Hepatocyte (in vitro differentiated cells): ENCODE data around the gene SAP30BP. TPM values are rescaled to one million over a fixed set of nuclear protein-coding genes. Genes with fewer than 3 reads are reported as not detected.

ENCODE experiments used
- DNase-seq: peaks from one replicate; pipeline ENCODE4 v3.0.0-alpha.2; 2016; ENCODE audit warnings: low spot score
- H2AFZ ChIP-seq: fragments of 200-600 bp; sonication (generic); 2 replicates; pipeline ENCODE4 v1.6.0; 2016; ENCODE audit warnings: antibody characterized with exemption, mild to moderate bottlenecking
- H3K27ac ChIP-seq: fragments of 200-600 bp; sonication (generic); 2 replicates; pipeline ENCODE4 v1.5.1; 2016; ENCODE audit warnings: mild to moderate bottlenecking
- H3K27me3 ChIP-seq: fragments of 200-600 bp; sonication (generic); 2 replicates; pipeline ENCODE4 v1.6.1; 2016
- H3K36me3 ChIP-seq: fragments of 200-600 bp; sonication (generic); replicated peaks from 2 replicates; pipeline ENCODE4 v1.5.1; 2016; ENCODE audit warnings: low read depth; ENCODE audit not compliant: insufficient read depth
- H3K4me1 ChIP-seq: fragments of 200-600 bp; sonication (generic); 2 replicates; pipeline ENCODE4 v1.5.1; 2016; ENCODE audit warnings: mild to moderate bottlenecking, moderate library complexity; ENCODE audit not compliant: insufficient read depth
- H3K4me2 ChIP-seq: fragments of 200-600 bp; sonication (generic); 2 replicates; pipeline ENCODE4 v1.6.0; 2016
- H3K4me3 ChIP-seq: fragments of 200-600 bp; sonication (generic); 2 replicates; pipeline ENCODE4 v1.5.1; 2016; ENCODE audit warnings: mild to moderate bottlenecking
- H3K79me2 ChIP-seq: fragments of 200-600 bp; sonication (generic); 2 replicates; pipeline ENCODE4 v1.6.0; 2017; ENCODE audit warnings: mild to moderate bottlenecking
- H3K9me2 ChIP-seq: fragments of 200-600 bp; sonication (generic); replicated peaks from 2 replicates; pipeline ENCODE4 v1.6.0; 2017; ENCODE audit warnings: mild to moderate bottlenecking; ENCODE audit not compliant: insufficient read depth
- H3K9me3 ChIP-seq: fragments of 200-600 bp; sonication (generic); 2 replicates; pipeline ENCODE4 v1.5.1; 2016; ENCODE audit warnings: low read depth, mild to moderate bottlenecking
- H4K20me1 ChIP-seq: fragments of 200-600 bp; sonication (generic); 2 replicates; pipeline ENCODE4 v1.6.0; 2016; ENCODE audit warnings: mild to moderate bottlenecking; ENCODE audit not compliant: insufficient read depth, poor library complexity, severe bottlenecking
- EZH2 ChIP-seq: fragments of 200-600 bp; sonication (generic); IDR thresholded peaks from 2 replicates; pipeline ENCODE4 v1.6.1; 2016; ENCODE audit warnings: antibody characterized with exemption, mild to moderate bottlenecking, borderline replicate concordance
- EZH2phosphoT487 ChIP-seq: fragments of 200-600 bp; sonication (generic); IDR thresholded peaks from one replicate; pipeline ENCODE4 v1.6.1; 2018; ENCODE audit warnings: antibody characterized with exemption, mild to moderate bottlenecking, low read depth, moderate library complexity; ENCODE audit not compliant: unreplicated experiment, severe bottlenecking
- WGBS: methylation state at CpG from one replicate; pipeline ENCODE4 v1.1.6; 2016; ENCODE audit warnings: low lambda C conversion rate; ENCODE audit errors: missing lambda C conversion rate; 5-methylcytosine and 5-hydroxymethylcytosine counted together
- polyA plus RNA-seq: library from polyadenylated mRNA; unstranded; fragments of >200 nt; fragmentation: Nextera tagmentation; extraction: Ambion mirVana; gene quantifications from 2 replicates; pipeline ENCODE4 v1.2.1, GENCODE V29; 2016
- total RNA-seq: library from RNA; depleted of rRNA; stranded (reverse); fragments of >200 nt; gene quantifications from 2 replicates; pipeline ENCODE4 v1.2.3, GENCODE V29; 2014
- TF ChIP-seq, protein P1 (sequence below): fragments of 200-600 bp; sonication (generic); IDR thresholded peaks from 2 replicates; pipeline ENCODE4 v1.5.1; 2016; ENCODE audit warnings: antibody characterized with exemption, mild to moderate bottlenecking; ENCODE audit not compliant: poor library complexity

Gene SAP30BP
- total and polyA plus RNA-seq, 2 experiments from 2014 or later: 67.5 to 89.9 TPM

DNA sequence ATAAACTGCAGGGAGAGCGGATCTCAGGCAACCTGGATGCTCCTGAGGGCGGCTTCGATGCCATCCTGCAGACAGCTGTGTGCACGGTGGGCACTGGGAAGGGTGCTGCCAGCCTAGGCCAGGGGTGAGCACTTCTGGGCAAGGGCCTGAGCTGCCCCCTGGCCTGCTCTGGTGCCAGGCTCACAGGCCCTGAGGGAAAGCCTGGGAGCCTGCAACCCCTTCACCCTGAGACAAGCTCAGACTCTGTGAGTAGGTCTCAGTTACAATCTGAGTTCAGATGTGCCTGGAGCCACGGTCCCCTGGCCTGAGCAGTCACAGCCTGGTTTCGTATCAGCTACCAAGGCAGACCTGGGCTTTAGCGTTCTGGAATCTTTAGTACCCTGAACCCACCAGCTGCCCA lies 62.2 kb downstream of the SAP30BP start:
- Histone ChIP-seq H3K27me3 (no peaks in the 10 kb centered on the region), H2AFZ (no peak overlapping the region), H3K36me3 (no peaks in the 10 kb centered on the region), H3K27ac (no peak overlapping the region), H3K4me3 (no peak overlapping the region), H3K79me2 (no peaks in the 10 kb centered on the region), H3K9me3 (no peaks in the 10 kb centered on the region), H3K9me2 (no peaks in the 10 kb centered on the region), H4K20me1 (no peaks in the 10 kb centered on the region), H3K4me2 (no peak overlapping the region), H3K4me1 (no peaks in the 10 kb centered on the region)
- TF ChIP-seq EZH2phosphoT487: no peak
- TF ChIP-seq, protein P1, sequence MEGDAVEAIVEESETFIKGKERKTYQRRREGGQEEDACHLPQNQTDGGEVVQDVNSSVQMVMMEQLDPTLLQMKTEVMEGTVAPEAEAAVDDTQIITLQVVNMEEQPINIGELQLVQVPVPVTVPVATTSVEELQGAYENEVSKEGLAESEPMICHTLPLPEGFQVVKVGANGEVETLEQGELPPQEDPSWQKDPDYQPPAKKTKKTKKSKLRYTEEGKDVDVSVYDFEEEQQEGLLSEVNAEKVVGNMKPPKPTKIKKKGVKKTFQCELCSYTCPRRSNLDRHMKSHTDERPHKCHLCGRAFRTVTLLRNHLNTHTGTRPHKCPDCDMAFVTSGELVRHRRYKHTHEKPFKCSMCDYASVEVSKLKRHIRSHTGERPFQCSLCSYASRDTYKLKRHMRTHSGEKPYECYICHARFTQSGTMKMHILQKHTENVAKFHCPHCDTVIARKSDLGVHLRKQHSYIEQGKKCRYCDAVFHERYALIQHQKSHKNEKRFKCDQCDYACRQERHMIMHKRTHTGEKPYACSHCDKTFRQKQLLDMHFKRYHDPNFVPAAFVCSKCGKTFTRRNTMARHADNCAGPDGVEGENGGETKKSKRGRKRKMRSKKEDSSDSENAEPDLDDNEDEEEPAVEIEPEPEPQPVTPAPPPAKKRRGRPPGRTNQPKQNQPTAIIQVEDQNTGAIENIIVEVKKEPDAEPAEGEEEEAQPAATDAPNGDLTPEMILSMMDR: no peak
- no peak for TF ChIP-seq EZH2
- 90% methylated on average over 7 of the region's 7 CpGs for WGBS
- no peak for DNase-seq

DNA sequence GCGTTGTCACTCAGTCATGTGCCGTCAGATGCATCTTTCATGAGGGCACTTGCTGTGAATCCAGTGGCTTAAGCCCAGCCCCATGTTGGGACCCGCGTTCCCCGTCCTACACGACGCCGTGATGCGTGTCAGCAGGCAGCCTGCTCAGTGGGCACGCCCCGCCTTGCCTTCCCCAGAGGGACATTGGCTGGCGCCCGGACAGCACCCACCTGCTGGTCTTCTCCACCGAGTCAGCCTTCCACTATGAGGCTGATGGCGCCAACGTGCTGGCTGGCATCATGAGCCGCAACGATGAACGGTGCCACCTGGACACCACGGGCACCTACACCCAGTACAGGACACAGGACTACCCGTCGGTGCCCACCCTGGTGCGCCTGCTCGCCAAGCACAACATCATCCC lies 62.9 kb downstream of the SAP30BP start:
- H2AFZ ChIP-seq: no peak overlapping the region
- H3K79me2 ChIP-seq: no peaks in the 10 kb centered on the region
- H3K9me3 ChIP-seq: no peaks in the 10 kb centered on the region
- H3K4me2 ChIP-seq: no peak overlapping the region
- TF ChIP-seq, protein P1: no peak
- TF ChIP-seq EZH2 (no peak), EZH2phosphoT487 (no peak)
- H3K9me2 ChIP-seq: no peaks in the 10 kb centered on the region
- no peaks in the 10 kb centered on the region for H3K27me3 ChIP-seq
- H3K27ac ChIP-seq: no peak overlapping the region
- no peak for DNase-seq
- no peaks in the 10 kb centered on the region for H3K36me3 ChIP-seq
- no peaks in the 10 kb centered on the region for H3K4me1 ChIP-seq
- no peaks in the 10 kb centered on the region for H4K20me1 ChIP-seq
- no peak overlapping the region for H3K4me3 ChIP-seq
- 94% methylated on average over 24 of the region's 24 CpGs for WGBS

DNA sequence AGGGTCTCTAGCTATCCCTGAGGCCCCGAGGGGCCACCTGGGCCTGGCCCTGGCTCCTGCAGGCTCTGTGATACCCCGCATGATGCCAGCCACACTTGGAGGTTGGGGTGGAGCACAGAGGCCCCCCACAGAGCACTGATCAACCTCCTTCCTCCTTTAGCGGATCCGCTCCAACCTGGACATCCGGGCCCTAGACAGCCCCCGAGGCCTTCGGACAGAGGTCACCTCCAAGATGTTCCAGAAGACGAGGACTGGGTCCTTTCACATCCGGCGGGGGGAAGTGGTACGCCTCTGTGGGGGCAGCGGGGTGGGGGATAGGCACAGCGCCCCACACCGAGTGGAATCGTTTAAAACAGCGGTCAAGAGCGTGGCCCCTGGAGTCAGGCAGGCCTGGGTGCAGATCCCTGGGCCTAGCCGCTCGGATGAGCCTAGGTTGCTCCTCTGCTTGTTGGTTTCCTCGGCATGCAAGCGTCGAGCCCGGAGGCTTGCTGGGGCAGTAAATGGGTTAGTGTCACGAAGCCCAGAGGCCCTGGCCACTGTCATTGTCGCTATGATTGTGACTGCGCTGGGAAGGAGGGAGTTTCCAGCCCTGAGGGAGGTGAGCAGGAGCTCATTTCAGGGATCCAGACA lies 64.1 kb downstream of the SAP30BP start:
- DNase-seq: peak; percentile 2
- H3K4me2 ChIP-seq: no peak overlapping the region
- H3K9me2 ChIP-seq: no peaks in the 10 kb centered on the region
- H3K4me3 ChIP-seq: no peak overlapping the region
- no peak overlapping the region for H2AFZ ChIP-seq
- no peaks in the 10 kb centered on the region for H4K20me1 ChIP-seq
- WGBS: 95% methylated on average over 18 of the region's 26 CpGs
- no peaks in the 10 kb centered on the region for H3K9me3 ChIP-seq
- H3K27me3 ChIP-seq: no peaks in the 10 kb centered on the region
- H3K27ac ChIP-seq: no peak overlapping the region
- no peaks in the 10 kb centered on the region for H3K79me2 ChIP-seq
- no peak for TF ChIP-seq EZH2phosphoT487
- H3K36me3 ChIP-seq: no peaks in the 10 kb centered on the region
- H3K4me1 ChIP-seq: no peaks in the 10 kb centered on the region

DNA sequence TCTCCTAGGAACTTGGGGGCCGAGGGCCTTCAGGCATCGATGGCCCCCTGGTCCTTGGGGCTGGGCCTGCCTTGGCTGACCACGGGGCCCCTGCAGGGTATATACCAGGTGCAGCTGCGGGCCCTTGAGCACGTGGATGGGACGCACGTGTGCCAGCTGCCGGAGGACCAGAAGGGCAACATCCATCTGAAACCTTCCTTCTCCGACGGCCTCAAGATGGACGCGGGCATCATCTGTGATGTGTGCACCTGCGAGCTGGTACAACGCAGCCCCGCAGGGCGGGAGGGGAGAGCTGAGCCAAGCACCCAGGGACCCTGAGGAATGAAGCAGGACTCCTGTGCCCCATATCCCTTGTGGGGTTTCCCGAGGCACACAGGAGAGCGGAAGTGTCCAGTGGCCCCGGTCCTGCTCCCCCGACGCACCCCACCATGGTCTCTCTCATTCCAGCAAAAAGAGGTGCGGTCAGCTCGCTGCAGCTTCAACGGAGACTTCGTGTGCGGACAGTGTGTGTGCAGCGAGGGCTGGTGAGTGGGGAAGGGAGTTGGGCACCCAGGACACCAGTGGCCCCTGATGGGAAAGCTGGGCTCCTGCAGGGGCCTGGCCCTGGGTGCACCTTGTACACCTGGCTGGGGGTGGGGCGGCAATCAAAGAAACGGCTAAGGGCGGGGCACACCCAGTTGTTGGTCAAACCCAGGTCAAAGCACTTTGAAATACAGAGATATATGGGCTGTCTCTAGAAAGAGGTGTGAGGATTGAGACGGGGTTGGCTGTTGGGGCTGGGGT lies 64.8 kb downstream of the SAP30BP start:
- no peaks in the 10 kb centered on the region for H3K79me2 ChIP-seq
- H2AFZ ChIP-seq: no peak overlapping the region
- H3K9me3 ChIP-seq: no peaks in the 10 kb centered on the region
- H3K4me2 ChIP-seq: no peak overlapping the region
- no peak overlapping the region for H3K4me3 ChIP-seq
- H3K27ac ChIP-seq: no peak overlapping the region
- TF ChIP-seq EZH2 (no peak), EZH2phosphoT487 (no peak)
- TF ChIP-seq, protein P1: no peak
- H3K27me3 ChIP-seq: no peaks in the 10 kb centered on the region
- H3K9me2 ChIP-seq: no peaks in the 10 kb centered on the region
- no peaks in the 10 kb centered on the region for H3K36me3 ChIP-seq
- WGBS: 93% methylated on average over 31 of the region's 31 CpGs
- no peaks in the 10 kb centered on the region for H4K20me1 ChIP-seq
- peak; percentile 2 for DNase-seq
- no peaks in the 10 kb centered on the region for H3K4me1 ChIP-seq
